ENCODE results near the gene KRCC1.

KRCC1 gene

DNA sequence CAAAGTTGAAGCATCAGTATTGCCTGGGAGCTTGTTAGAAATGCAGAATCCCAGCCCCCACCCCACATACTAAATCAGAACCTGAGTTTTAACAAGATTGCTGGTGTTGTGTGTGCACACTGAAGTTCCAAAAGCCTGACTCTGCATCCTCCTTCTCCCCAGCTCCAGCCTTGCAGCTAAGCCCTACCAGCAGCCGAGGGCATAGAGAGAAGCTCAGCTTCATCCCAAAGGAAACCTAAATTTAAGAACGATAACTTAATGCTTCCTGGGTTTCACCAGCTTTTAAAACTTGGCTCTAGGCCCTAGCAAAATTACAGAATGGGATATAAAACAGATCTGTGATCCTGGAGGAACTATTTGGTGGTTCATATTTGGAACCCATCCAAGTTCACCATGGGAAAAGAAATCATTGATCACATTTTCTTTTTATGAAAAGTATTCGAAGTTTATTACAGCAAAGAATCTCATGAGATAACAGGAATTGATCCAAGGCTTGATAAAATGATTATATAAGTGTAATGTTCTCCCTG is 23.1 kb upstream of the KRCC1 start:
- H3K4me1 ChIP-seq (ENCODE audit: control insufficient read depth, insufficient read depth, low read length) = peaks cover 31% of the 10 kb centered on the region

DNA sequence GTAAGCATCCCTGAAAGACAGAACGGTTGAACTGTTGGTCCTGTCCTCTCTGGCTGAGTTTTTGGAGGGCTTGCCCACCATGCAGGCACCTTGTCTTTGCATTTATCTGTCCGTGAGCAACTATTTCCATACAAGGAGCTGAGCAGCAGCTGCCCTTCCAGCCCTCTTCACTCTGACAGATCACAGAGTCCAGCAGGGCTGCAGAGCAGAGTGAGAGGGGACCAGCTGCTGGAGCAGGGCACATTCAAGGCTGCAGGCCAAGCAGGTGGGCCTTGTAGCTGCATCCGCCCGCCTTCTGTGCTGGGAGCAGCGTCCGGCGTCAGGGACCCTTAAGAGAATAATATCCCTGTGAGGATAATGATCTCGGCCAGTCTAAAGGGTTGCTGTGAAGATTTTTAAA is 21.5 kb upstream of the KRCC1 start:
- Histone ChIP-seq H3K36me3 (ENCODE audit: control insufficient read depth in 2 of 2, insufficient read depth in 2 of 2, low read length in 2 of 2) (no peaks in the 10 kb centered on the region), H3K4me3 (ENCODE audit: low read length in 2 of 2) (peak overlapping the region; percentile 37 to 52), H3K9me3 (ENCODE audit: control insufficient read depth in 2 of 2, low read length in 2 of 2) (no peaks in the 10 kb centered on the region), H3K9ac (ENCODE audit: low read length in 2 of 2) (no peak overlapping the region), H3K4me1 (ENCODE audit: control insufficient read depth, insufficient read depth, low read length) (peaks cover 29% of the 10 kb centered on the region), H3K27ac (ENCODE audit: low read length) (peak overlapping the region; percentile 46), H3K27me3 (ENCODE audit: control insufficient read depth in 1 of 2, insufficient read depth in 2 of 2, low read length in 2 of 2) (no peaks in the 10 kb centered on the region)

More for the DNA sequence above, 23.1 kb upstream of the KRCC1 start:
- Histone ChIP-seq H3K9ac (ENCODE audit: low read length in 2 of 2) (no peak overlapping the region), H3K9me3 (ENCODE audit: control insufficient read depth in 2 of 2, low read length in 2 of 2) (no peaks in the 10 kb centered on the region), H3K4me3 (ENCODE audit: low read length in 2 of 2) (peak overlapping the region in 1 of 2 donors; percentile 8), H3K36me3 (ENCODE audit: control insufficient read depth in 2 of 2, insufficient read depth in 2 of 2, low read length in 2 of 2) (peaks cover 0 to 4% of the 10 kb centered on the region in 2 donors), H3K27me3 (ENCODE audit: control insufficient read depth in 1 of 2, insufficient read depth in 2 of 2, low read length in 2 of 2) (no peaks in the 10 kb centered on the region), H3K27ac (ENCODE audit: low read length) (peak overlapping the region; percentile 18)

DNA sequence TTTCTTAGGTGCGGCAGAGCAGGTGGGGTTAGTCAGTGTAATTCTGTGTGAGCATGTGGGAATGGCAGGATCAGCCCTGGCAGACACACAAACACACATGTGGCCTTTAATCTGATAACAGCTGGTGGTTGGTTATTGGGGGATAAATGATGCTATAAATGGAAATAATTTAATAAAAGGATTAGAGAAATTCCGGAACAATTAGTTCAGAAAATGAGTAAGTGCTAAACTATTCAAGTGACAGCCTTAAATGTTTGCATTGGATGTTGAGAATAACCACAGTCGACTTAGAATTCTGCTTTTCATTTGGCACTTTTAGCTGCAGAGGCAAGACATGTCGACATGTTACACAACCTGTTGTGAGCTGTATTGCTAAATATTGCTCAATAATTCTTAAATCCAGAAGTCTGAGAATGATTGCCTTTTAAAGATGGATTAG is 19.3 kb upstream of the KRCC1 start:
- Histone ChIP-seq H3K36me3 (ENCODE audit: control insufficient read depth in 2 of 2, insufficient read depth in 2 of 2, low read length in 2 of 2) (no peaks in the 10 kb centered on the region), H3K27me3 (ENCODE audit: control insufficient read depth in 1 of 2, insufficient read depth in 2 of 2, low read length in 2 of 2) (no peaks in the 10 kb centered on the region), H3K9me3 (ENCODE audit: control insufficient read depth in 2 of 2, low read length in 2 of 2) (no peaks in the 10 kb centered on the region), H3K9ac (ENCODE audit: low read length in 2 of 2) (peak overlapping the region; percentile 21 to 41), H3K4me3 (ENCODE audit: low read length in 2 of 2) (no peak overlapping the region), H3K27ac (ENCODE audit: low read length) (peak overlapping the region; percentile 55), H3K4me1 (ENCODE audit: control insufficient read depth, insufficient read depth, low read length) (peaks cover 27% of the 10 kb centered on the region)

DNA sequence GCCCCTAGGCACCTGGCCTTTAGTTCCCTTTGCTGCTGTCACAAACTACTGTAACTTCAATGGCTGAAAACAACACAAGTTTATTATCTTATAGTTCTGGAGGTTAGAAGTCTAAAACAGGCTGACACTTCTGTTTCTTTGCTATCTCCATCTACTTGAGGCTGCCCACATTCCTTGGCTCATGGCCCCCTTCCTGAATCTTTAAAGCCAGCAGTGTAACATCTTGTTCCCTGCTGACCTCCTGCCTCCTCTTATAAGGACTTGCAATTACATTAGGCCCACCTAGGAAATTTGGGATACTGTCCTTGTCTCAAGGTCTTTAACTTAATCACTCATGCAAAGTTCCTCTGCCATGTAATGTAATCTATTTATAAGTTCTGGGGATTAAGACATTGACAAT is 18.6 kb upstream of the KRCC1 start:
- H3K4me1 ChIP-seq (ENCODE audit: control insufficient read depth, insufficient read depth, low read length) = peaks cover 26% of the 10 kb centered on the region
- peak overlapping the region; percentile 55 for H3K27ac ChIP-seq (ENCODE audit: low read length)
- peak overlapping the region in 1 of 2 donors; percentile 20 for H3K4me3 ChIP-seq (ENCODE audit: low read length in 2 of 2)
- H3K9me3 ChIP-seq (ENCODE audit: control insufficient read depth in 2 of 2, low read length in 2 of 2) = no peaks in the 10 kb centered on the region
- H3K36me3 ChIP-seq (ENCODE audit: control insufficient read depth in 2 of 2, insufficient read depth in 2 of 2, low read length in 2 of 2) = no peaks in the 10 kb centered on the region
- no peaks in the 10 kb centered on the region for H3K27me3 ChIP-seq (ENCODE audit: control insufficient read depth in 1 of 2, insufficient read depth in 2 of 2, low read length in 2 of 2)
- peak overlapping the region in 1 of 2 donors; percentile 41 for H3K9ac ChIP-seq (ENCODE audit: low read length in 2 of 2)

DNA sequence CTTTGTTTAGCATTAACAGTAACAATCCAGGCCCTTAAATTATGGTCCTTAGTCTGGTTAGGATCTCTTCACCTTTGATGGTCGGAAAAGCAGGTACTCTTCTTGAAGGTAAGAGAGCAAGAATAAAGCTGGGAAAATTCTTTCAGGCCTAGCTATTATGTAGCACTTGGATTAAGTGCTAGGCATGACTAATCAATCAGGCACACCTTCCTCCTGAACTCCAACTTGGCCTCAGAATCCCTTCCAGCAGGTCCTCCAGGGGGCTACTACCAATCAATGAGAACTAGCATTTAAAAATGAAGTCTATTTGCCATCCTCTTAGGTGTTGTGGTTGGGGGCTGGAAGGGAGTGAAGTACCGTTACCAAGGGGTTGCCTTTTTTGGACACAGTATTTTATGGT is 15.8 kb upstream of the KRCC1 start:
- Histone ChIP-seq H3K27ac (ENCODE audit: low read length) (peak overlapping the region; percentile 0), H3K9me3 (ENCODE audit: control insufficient read depth in 2 of 2, low read length in 2 of 2) (no peaks in the 10 kb centered on the region), H3K9ac (ENCODE audit: low read length in 2 of 2) (peak overlapping the region; percentile 42 to 65), H3K27me3 (ENCODE audit: control insufficient read depth in 1 of 2, insufficient read depth in 2 of 2, low read length in 2 of 2) (no peaks in the 10 kb centered on the region), H3K4me1 (ENCODE audit: control insufficient read depth, insufficient read depth, low read length) (peaks cover 14% of the 10 kb centered on the region), H3K4me3 (ENCODE audit: low read length in 2 of 2) (peak overlapping the region; percentile 27 to 80), H3K36me3 (ENCODE audit: control insufficient read depth in 2 of 2, insufficient read depth in 2 of 2, low read length in 2 of 2) (no peaks in the 10 kb centered on the region)

DNA sequence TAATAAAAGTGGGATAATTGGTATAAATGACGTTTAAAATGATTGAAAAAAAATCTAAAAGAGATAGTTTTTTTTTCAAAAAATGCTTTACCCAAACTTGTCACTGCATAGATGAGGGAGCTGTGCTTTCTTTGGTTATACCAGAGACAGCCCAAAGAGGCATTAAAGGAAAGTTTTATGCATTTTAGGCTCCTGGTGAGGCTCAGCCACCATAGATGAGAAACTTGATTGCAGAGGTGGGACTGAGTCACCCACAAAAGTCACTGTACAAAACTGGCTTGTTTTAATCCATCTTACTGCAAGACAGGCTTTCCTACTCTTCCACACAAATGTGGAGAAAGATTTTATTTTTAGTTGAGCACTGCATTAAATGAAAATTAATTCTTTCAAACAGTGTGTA is 14.5 kb upstream of the KRCC1 start:
- Histone ChIP-seq H3K36me3 (ENCODE audit: control insufficient read depth in 2 of 2, insufficient read depth in 2 of 2, low read length in 2 of 2) (no peaks in the 10 kb centered on the region), H3K9me3 (ENCODE audit: control insufficient read depth in 2 of 2, low read length in 2 of 2) (no peaks in the 10 kb centered on the region), H3K27me3 (ENCODE audit: control insufficient read depth in 1 of 2, insufficient read depth in 2 of 2, low read length in 2 of 2) (no peaks in the 10 kb centered on the region), H3K9ac (ENCODE audit: low read length in 2 of 2) (peak overlapping the region in 1 of 2 donors; percentile 6), H3K4me3 (ENCODE audit: low read length in 2 of 2) (peak overlapping the region in 1 of 2 donors; percentile 80), H3K27ac (ENCODE audit: low read length) (peak overlapping the region; percentile 24), H3K4me1 (ENCODE audit: control insufficient read depth, insufficient read depth, low read length) (peaks cover 14% of the 10 kb centered on the region)

DNA sequence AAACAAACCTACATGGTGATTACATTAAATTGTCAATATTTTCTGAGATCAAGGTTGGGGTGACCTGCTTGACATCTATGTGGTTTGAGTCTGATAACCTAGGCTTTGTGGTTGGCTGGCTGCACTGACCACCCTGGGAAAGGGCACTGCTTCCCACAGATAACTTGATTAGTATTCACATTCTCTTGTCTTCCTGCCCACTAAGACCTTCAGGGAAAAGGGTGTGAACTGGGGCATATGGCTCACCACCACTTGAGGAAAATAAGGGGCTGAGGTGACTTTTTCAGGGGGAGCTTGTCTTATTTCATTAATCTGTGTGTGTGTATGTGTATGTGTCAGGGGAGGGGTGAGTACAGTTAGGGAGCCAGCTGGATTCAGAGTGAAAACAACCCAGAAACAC is 13.5 kb upstream of the KRCC1 start:
- Histone ChIP-seq H3K9me3 (ENCODE audit: control insufficient read depth in 2 of 2, low read length in 2 of 2) (no peaks in the 10 kb centered on the region), H3K36me3 (ENCODE audit: control insufficient read depth in 2 of 2, insufficient read depth in 2 of 2, low read length in 2 of 2) (no peaks in the 10 kb centered on the region), H3K9ac (ENCODE audit: low read length in 2 of 2) (peak overlapping the region; percentile 64 to 71), H3K27me3 (ENCODE audit: control insufficient read depth in 1 of 2, insufficient read depth in 2 of 2, low read length in 2 of 2) (no peaks in the 10 kb centered on the region), H3K4me1 (ENCODE audit: control insufficient read depth, insufficient read depth, low read length) (peaks cover 14% of the 10 kb centered on the region), H3K4me3 (ENCODE audit: low read length in 2 of 2) (peak overlapping the region; percentile 65 to 80), H3K27ac (ENCODE audit: low read length) (peak overlapping the region; percentile 66)

DNA sequence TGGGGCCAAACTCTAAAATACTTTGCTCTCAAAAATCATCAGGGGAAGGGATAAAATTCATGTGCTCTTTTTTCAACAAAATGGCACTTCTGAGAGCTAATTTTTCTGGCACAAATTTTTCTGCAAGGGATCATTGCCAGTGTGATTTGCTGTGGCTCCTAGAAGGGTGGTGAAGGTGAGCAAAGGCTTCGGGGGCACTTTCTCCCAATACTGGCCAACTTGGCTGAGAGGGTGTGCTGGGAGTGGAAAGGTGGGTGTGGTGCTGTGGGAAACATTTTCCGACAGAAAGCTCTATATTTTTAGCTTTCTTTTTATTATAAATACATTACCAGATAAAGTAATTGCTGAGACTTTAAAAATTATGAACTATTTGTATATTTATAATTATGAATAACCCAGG is 12.5 kb upstream of the KRCC1 start:
- no peaks in the 10 kb centered on the region for H3K27me3 ChIP-seq (ENCODE audit: control insufficient read depth in 1 of 2, insufficient read depth in 2 of 2, low read length in 2 of 2)
- H3K9ac ChIP-seq (ENCODE audit: low read length in 2 of 2) = peak overlapping the region; percentile 68 to 71
- no peaks in the 10 kb centered on the region for H3K36me3 ChIP-seq (ENCODE audit: control insufficient read depth in 2 of 2, insufficient read depth in 2 of 2, low read length in 2 of 2)
- H3K4me3 ChIP-seq (ENCODE audit: low read length in 2 of 2) = peak overlapping the region; percentile 65 to 80
- H3K27ac ChIP-seq (ENCODE audit: low read length) = peak overlapping the region; percentile 79
- peaks cover 14% of the 10 kb centered on the region for H3K4me1 ChIP-seq (ENCODE audit: control insufficient read depth, insufficient read depth, low read length)
- H3K9me3 ChIP-seq (ENCODE audit: control insufficient read depth in 2 of 2, low read length in 2 of 2) = no peaks in the 10 kb centered on the region

DNA sequence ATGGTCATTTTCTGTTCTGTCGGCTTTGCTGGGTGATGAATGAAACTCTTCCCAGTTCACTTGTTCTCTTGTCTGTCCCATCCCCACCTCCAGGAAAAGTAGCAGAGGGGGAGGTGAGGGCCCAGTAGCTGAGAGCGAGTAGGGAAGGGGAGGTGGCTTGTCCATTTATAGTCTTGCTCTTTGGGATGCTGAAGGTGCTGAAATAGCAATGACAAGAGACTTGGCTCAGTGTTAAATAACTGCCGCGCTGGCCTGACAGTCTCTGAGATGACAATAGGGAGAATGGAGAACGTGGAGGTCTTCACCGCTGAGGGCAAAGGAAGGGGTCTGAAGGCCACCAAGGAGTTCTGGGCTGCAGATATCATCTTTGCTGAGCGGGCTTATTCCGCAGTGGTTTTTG is 12.0 kb upstream of the KRCC1 start, which contains the start of gene SMYD1:
Gene SMYD1 (plus strand): TSS at position 228 of the 400 bp plus-strand sequence. CDS start 40 bp downstream, at position 268.
- H3K36me3 ChIP-seq (ENCODE audit: control insufficient read depth in 2 of 2, insufficient read depth in 2 of 2, low read length in 2 of 2) = no peaks in the 10 kb centered on the region
- H3K9ac ChIP-seq (ENCODE audit: low read length in 2 of 2) = peak within 1 kb of the TSS; percentile 68 to 71
- peaks cover 14% of the 10 kb centered on the region for H3K4me1 ChIP-seq (ENCODE audit: control insufficient read depth, insufficient read depth, low read length)
- peak within 1 kb of the TSS; percentile 65 to 80 for H3K4me3 ChIP-seq (ENCODE audit: low read length in 2 of 2)
- peak within 1 kb of the TSS; percentile 79 for H3K27ac ChIP-seq (ENCODE audit: low read length)
- H3K27me3 ChIP-seq (ENCODE audit: control insufficient read depth in 1 of 2, insufficient read depth in 2 of 2, low read length in 2 of 2) = no peaks in the 10 kb centered on the region
- H3K9me3 ChIP-seq (ENCODE audit: control insufficient read depth in 2 of 2, low read length in 2 of 2) = no peaks in the 10 kb centered on the region

DNA sequence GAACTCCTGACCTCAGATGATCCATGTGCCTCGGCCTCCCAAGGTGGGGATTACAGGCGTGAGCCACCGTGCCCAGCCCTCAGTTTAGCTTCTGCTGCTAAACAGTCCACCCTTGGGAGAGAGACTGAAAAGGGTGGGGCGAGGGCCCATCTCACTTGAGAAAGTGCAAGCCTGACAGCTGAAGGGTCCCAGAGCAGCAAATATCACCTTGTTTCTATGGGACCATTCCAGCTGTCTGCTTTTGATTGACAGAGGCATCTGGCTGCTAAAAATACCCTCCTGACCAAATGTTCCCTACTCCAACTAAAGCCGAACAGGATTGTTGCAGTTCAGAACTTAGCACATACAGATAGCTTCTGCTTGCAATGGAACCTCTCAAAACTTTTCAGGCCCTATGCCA is 11.6 kb upstream of the KRCC1 start:
- H3K36me3 ChIP-seq (ENCODE audit: control insufficient read depth in 2 of 2, insufficient read depth in 2 of 2, low read length in 2 of 2) = no peaks in the 10 kb centered on the region
- H3K9me3 ChIP-seq (ENCODE audit: control insufficient read depth in 2 of 2, low read length in 2 of 2) = no peaks in the 10 kb centered on the region
- H3K27me3 ChIP-seq (ENCODE audit: control insufficient read depth in 1 of 2, insufficient read depth in 2 of 2, low read length in 2 of 2) = no peaks in the 10 kb centered on the region
- peak overlapping the region; percentile 68 to 71 for H3K9ac ChIP-seq (ENCODE audit: low read length in 2 of 2)
- H3K4me1 ChIP-seq (ENCODE audit: control insufficient read depth, insufficient read depth, low read length) = peaks cover 14% of the 10 kb centered on the region
- peak overlapping the region; percentile 65 to 80 for H3K4me3 ChIP-seq (ENCODE audit: low read length in 2 of 2)
- H3K27ac ChIP-seq (ENCODE audit: low read length) = peak overlapping the region; percentile 79

DNA sequence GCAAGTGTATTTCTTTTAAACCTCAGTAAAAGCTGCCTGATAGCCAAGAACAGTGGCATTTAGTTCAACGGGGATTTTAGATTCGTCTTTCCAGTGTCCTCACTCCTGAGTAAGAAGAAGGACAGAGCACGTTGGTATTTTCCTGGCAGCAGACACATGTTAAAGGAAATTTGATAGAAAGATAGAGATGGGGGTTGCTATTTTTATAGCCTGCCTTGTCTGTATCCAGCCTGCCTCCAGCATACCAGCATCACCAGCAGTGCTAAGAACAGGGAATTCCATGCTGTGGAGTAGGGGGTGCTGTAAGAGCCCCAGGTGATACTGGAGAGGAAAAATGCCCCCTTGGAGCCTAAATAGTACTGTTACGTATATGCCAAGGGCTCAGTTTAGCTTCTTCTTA is 11.0 kb upstream of the KRCC1 start:
- no peaks in the 10 kb centered on the region for H3K36me3 ChIP-seq (ENCODE audit: control insufficient read depth in 2 of 2, insufficient read depth in 2 of 2, low read length in 2 of 2)
- no peak overlapping the region for H3K27ac ChIP-seq (ENCODE audit: low read length)
- no peaks in the 10 kb centered on the region for H3K9me3 ChIP-seq (ENCODE audit: control insufficient read depth in 2 of 2, low read length in 2 of 2)
- H3K4me1 ChIP-seq (ENCODE audit: control insufficient read depth, insufficient read depth, low read length) = peaks cover 14% of the 10 kb centered on the region
- no peaks in the 10 kb centered on the region for H3K27me3 ChIP-seq (ENCODE audit: control insufficient read depth in 1 of 2, insufficient read depth in 2 of 2, low read length in 2 of 2)
- peak overlapping the region in 1 of 2 donors; percentile 37 for H3K9ac ChIP-seq (ENCODE audit: low read length in 2 of 2)
- peak overlapping the region in 1 of 2 donors; percentile 15 for H3K4me3 ChIP-seq (ENCODE audit: low read length in 2 of 2)

All from stomach smooth muscle (tissue), 2 donors.